ENCODE data around the gene C4orf33. TPM values are rescaled to one million over a fixed set of nuclear protein-coding genes. Genes with fewer than 3 reads are reported as not detected.

C4orf33 gene
- total and polyA plus RNA-seq, 9 of the 15 experiments (the other 6 are each of a cell fraction or from before 2014, with no cell fraction given) = 16.7 to 42.0 (median 27.5) TPM

GRCh38 chr4:129080129-129080528 lies 15.8 kb upstream of the C4orf33 start (continued):
- TF ChIP-seq, protein P1, sequence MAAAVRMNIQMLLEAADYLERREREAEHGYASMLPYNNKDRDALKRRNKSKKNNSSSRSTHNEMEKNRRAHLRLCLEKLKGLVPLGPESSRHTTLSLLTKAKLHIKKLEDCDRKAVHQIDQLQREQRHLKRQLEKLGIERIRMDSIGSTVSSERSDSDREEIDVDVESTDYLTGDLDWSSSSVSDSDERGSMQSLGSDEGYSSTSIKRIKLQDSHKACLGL (CRISPR knock-in tag; IDR thresholded peaks at IDR 0.05; ENCODE audit: borderline replicate concordance, poor library complexity, severe bottlenecking) = no peak
- no peak for TF ChIP-seq SIN3B (IDR thresholded peaks at IDR 0.05; ENCODE audit: low read depth)
- TF ChIP-seq, protein P2, sequence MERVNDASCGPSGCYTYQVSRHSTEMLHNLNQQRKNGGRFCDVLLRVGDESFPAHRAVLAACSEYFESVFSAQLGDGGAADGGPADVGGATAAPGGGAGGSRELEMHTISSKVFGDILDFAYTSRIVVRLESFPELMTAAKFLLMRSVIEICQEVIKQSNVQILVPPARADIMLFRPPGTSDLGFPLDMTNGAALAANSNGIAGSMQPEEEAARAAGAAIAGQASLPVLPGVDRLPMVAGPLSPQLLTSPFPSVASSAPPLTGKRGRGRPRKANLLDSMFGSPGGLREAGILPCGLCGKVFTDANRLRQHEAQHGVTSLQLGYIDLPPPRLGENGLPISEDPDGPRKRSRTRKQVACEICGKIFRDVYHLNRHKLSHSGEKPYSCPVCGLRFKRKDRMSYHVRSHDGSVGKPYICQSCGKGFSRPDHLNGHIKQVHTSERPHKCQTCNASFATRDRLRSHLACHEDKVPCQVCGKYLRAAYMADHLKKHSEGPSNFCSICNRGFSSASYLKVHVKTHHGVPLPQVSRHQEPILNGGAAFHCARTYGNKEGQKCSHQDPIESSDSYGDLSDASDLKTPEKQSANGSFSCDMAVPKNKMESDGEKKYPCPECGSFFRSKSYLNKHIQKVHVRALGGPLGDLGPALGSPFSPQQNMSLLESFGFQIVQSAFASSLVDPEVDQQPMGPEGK (CRISPR knock-in tag; IDR thresholded peaks at IDR 0.05; ENCODE audit: borderline replicate concordance) = no peak
- TF ChIP-seq, protein P3, sequence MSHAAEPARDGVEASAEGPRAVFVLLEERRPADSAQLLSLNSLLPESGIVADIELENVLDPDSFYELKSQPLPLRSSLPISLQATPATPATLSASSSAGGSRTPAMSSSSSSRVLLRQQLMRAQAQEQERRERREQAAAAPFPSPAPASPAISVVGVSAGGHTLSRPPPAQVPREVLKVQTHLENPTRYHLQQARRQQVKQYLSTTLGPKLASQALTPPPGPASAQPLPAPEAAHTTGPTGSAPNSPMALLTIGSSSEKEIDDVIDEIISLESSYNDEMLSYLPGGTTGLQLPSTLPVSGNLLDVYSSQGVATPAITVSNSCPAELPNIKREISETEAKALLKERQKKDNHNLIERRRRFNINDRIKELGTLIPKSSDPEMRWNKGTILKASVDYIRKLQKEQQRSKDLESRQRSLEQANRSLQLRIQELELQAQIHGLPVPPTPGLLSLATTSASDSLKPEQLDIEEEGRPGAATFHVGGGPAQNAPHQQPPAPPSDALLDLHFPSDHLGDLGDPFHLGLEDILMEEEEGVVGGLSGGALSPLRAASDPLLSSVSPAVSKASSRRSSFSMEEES (CRISPR knock-in tag; IDR thresholded peaks at IDR 0.05) = no peak

- no peaks in the 10 kb centered on the region for H4K20me1 ChIP-seq (replicated peaks; ENCODE audit: control insufficient read depth, insufficient read depth, low read length)
- in situ Hi-C loops (cut with MboI) (no loop called here), intact Hi-C loops (cut with micrococcal nuclease) (no loop called here)
- no TSS peak for BruUV-seq (replicated peaks)
- H3K4me1 ChIP-seq (replicated peaks in 1 of 2; ENCODE audit: control insufficient read depth in 2 of 2, insufficient read depth in 2 of 2, low read length in 2 of 2) = no peaks in the 10 kb centered on the region; a peak in 1 of 5 replicates
- H2AFZ ChIP-seq (ENCODE audit: low read depth, low read length) = no peak overlapping the region
- H3K36me3 ChIP-seq (ENCODE audit: control insufficient read depth, insufficient read depth, low read length) = peaks cover 54% of the 10 kb centered on the region
- no peak overlapping the region for H3K27ac ChIP-seq (ENCODE audit: extremely low read depth, low read depth, low read length)
- H3K4me3 ChIP-seq = no peak overlapping the region
- POLR2A ChIA-PET = no interaction called here
- H3K27me3 ChIP-seq (ENCODE audit: control insufficient read depth in 2 of 2, insufficient read depth in 2 of 2, low read length in 2 of 2) = no peaks in the 10 kb centered on the region
- H3K9me3 ChIP-seq (replicated peaks; ENCODE audit: control insufficient read depth, insufficient read depth, low read depth, low read length) = peaks cover 4% of the 10 kb centered on the region
- TF ChIP-seq, protein P4, sequence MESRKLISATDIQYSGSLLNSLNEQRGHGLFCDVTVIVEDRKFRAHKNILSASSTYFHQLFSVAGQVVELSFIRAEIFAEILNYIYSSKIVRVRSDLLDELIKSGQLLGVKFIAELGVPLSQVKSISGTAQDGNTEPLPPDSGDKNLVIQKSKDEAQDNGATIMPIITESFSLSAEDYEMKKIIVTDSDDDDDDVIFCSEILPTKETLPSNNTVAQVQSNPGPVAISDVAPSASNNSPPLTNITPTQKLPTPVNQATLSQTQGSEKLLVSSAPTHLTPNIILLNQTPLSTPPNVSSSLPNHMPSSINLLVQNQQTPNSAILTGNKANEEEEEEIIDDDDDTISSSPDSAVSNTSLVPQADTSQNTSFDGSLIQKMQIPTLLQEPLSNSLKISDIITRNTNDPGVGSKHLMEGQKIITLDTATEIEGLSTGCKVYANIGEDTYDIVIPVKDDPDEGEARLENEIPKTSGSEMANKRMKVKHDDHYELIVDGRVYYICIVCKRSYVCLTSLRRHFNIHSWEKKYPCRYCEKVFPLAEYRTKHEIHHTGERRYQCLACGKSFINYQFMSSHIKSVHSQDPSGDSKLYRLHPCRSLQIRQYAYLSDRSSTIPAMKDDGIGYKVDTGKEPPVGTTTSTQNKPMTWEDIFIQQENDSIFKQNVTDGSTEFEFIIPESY (CRISPR knock-in tag; IDR thresholded peaks at IDR 0.05) = 0 out of 2 replicates have a peak, but pooled peaks have one; percentile 12
- TF ChIP-seq ZNF316 (IDR thresholded peaks at IDR 0.05) = peak; percentile 70
- no peak for TF ChIP-seq HDGF (IDR thresholded peaks at IDR 0.05)
- TF ChIP-seq MAFF (IDR thresholded peaks at IDR 0.05; ENCODE audit: low read length) = peak; percentile 25; the same call in 1 of the 2 replicates
- TF ChIP-seq SMARCB1 (IDR thresholded peaks at IDR 0.05; ENCODE audit: insufficient read length, low read depth) = no peak
- TF ChIP-seq C11orf30 (IDR thresholded peaks at IDR 0.05; ENCODE audit: low read depth) = peak; percentile 53; the same call in 1 of the 2 replicates
- 0 out of 2 replicates have a peak, but pooled peaks have one; percentile 15 for TF ChIP-seq MAFG (tag; conservative IDR thresholded peaks at IDR 0.05)
- H3K4me2 ChIP-seq (ENCODE audit: insufficient read depth, low read length) = no peak overlapping the region
- H3K79me2 ChIP-seq (ENCODE audit: control insufficient read depth, insufficient read depth, low read length) = peaks cover 58% of the 10 kb centered on the region
- CTCF ChIA-PET (ENCODE audit: low intra/inter-chr PET ratio) = no interaction called here
- ATAC-seq (no peak), DNase-seq (ENCODE audit: extremely low read depth in 1 of 4, low spot score in 3 of 4) (no peak), FAIRE-seq (peak; percentile 19)
- H3K9me1 ChIP-seq (ENCODE audit: control insufficient read depth, insufficient read depth, low read length) = no peaks in the 10 kb centered on the region
- no peak overlapping the region for H3K9ac ChIP-seq (ENCODE audit: insufficient read depth in 1 of 2, low read depth in 2 of 2, low read length in 2 of 2)
- WGBS (ENCODE audit: insufficient coverage, low coverage, missing lambda C conversion rate) = 99% methylated on average over 5 of the region's 5 CpGs
Observed at GRCh38 chr4:129082302-129082701, 13.7 kb upstream of the C4orf33 start.

All from K562 (cell line).